Neutrophil (primary cell): ENCODE measurements around the gene UFD1.

Experiments used
- H3K27ac ChIP-seq: fragments of 200-600 bp; sonication (generic); 2 replicates; pipeline ENCODE4 v1.5.1; 2016; ENCODE audit warnings: mild to moderate bottlenecking, moderate library complexity
- H3K27me3 ChIP-seq: fragments of 200-600 bp; sonication (generic); 2 replicates; pipeline ENCODE4 v1.6.0; 2016; ENCODE audit warnings: mild to moderate bottlenecking
- H3K36me3 ChIP-seq: fragments of 200-600 bp; sonication (generic); 2 replicates; pipeline ENCODE4 v1.5.1; 2017
- H3K4me1 ChIP-seq, 2 experiments: fragments of 200-600 bp in 1 of 2; sonication (generic) in 1 of 2; 1 replicate in 1 of 2; 2 replicates in 1 of 2; pipeline versions ENCODE4 v1.5.1 to v1.6.1; 2013 to 2016; ENCODE audit warnings: low read depth in 1 of 2, low read length in 1 of 2, mild to moderate bottlenecking in 1 of 2, moderate library complexity in 1 of 2; ENCODE audit not compliant: control insufficient read depth in 1 of 2, insufficient read depth in 1 of 2
- H3K4me3 ChIP-seq, 2 experiments: fragments of 200-600 bp in 1 of 2; sonication (generic) in 1 of 2; 1 replicate in 1 of 2; 2 replicates in 1 of 2; pipeline ENCODE4 v1.5.1; 2013 to 2016; ENCODE audit warnings: low read depth in 1 of 2, low read length in 1 of 2, mild to moderate bottlenecking in 1 of 2, moderate library complexity in 1 of 2
- H3K9me3 ChIP-seq: fragments of 200-600 bp; sonication (generic); 2 replicates; pipeline ENCODE4 v1.5.1; 2016
- CTCF ChIP-seq: fragments of 200-600 bp; sonication (generic); IDR thresholded peaks from 2 replicates; pipeline ENCODE4 v1.5.1; 2016; ENCODE audit warnings: antibody characterized with exemption

The UFD1 gene

GRCh38 chr22:19478045-19478900 lies 720 bp downstream of the UFD1 start:
- Histone ChIP-seq H3K4me3 (peak overlapping the region; percentile 76 to 85), H3K27ac (peak overlapping the region; percentile 99), H3K27me3 (no peaks in the 10 kb centered on the region), H3K4me1 (peaks cover 25 to 27% of the 10 kb centered on the region in 2 experiments), H3K36me3 (peaks cover 30% of the 10 kb centered on the region), H3K9me3 (no peaks in the 10 kb centered on the region)
- no peak for TF ChIP-seq CTCF

GRCh38 chr22:19477321-19478044 lies 1.5 kb downstream of the UFD1 start:
- Histone ChIP-seq H3K27ac (peak overlapping the region; percentile 99), H3K36me3 (peaks cover 38% of the 10 kb centered on the region), H3K4me3 (peak overlapping the region; percentile 76 to 85), H3K4me1 (peaks cover 25 to 27% of the 10 kb centered on the region in 2 experiments), H3K27me3 (no peaks in the 10 kb centered on the region), H3K9me3 (no peaks in the 10 kb centered on the region)
- no peak for TF ChIP-seq CTCF

- H3K36me3 ChIP-seq, result peaks cover 53% of the 10 kb centered on the region
- H3K4me1 ChIP-seq, result peaks cover 25 to 27% of the 10 kb centered on the region in 2 experiments
- no peak overlapping the region for H3K27ac ChIP-seq
- TF ChIP-seq CTCF, result no peak
- H3K9me3 ChIP-seq, result no peaks in the 10 kb centered on the region
- H3K4me3 ChIP-seq, result no peak overlapping the region
- no peaks in the 10 kb centered on the region for H3K27me3 ChIP-seq
Observed at GRCh38 chr22:19476023-19476422, 3.0 kb downstream of the UFD1 start.

- H3K4me3 ChIP-seq, result no peak overlapping the region
Observed at GRCh38 chr22:19473578-19473977, 5.4 kb downstream of the UFD1 start.

GRCh38 chr22:19472233-19472632 lies 6.8 kb downstream of the UFD1 start:
- Histone ChIP-seq H3K27me3 (no peaks in the 10 kb centered on the region), H3K27ac (no peak overlapping the region), H3K36me3 (peaks cover 91% of the 10 kb centered on the region), H3K9me3 (no peaks in the 10 kb centered on the region), H3K4me3 (no peak overlapping the region), H3K4me1 (peaks cover 2% of the 10 kb centered on the region in 2 experiments)
- no peak for TF ChIP-seq CTCF

More at GRCh38 chr22:19473578-19473977, 5.4 kb downstream of the UFD1 start:
- Histone ChIP-seq H3K4me1 (peaks cover 15 to 16% of the 10 kb centered on the region in 2 experiments), H3K36me3 (peaks cover 77% of the 10 kb centered on the region), H3K9me3 (no peaks in the 10 kb centered on the region), H3K27me3 (no peaks in the 10 kb centered on the region), H3K27ac (no peak overlapping the region)
- TF ChIP-seq CTCF, result no peak
